GM12874 (cell line): ENCODE data around the gene PIK3R1.

Experiments
- CTCF ChIP-seq: IDR thresholded peaks from 2 replicates; pipeline ENCODE4 v1.5.1; 2011; ENCODE audit warnings: low read depth, mild to moderate bottlenecking, control low read depth, low read length, moderate library complexity; ENCODE audit not compliant: insufficient read depth

The PIK3R1 gene

GRCh38 chr5:68194386-68194785, 21.2 kb upstream of the PIK3R1 start:
- no peak for TF ChIP-seq CTCF

GRCh38 chr5:68195137-68195536, 20.4 kb upstream of the PIK3R1 start:
- no peak for TF ChIP-seq CTCF

GRCh38 chr5:68196876-68197275, 18.7 kb upstream of the PIK3R1 start:
- no peak for TF ChIP-seq CTCF

- TF ChIP-seq CTCF = no peak
Observed at GRCh38 chr5:68200288-68200687, 15.3 kb upstream of the PIK3R1 start.

- TF ChIP-seq CTCF = no peak
Observed at GRCh38 chr5:68214482-68215207, 911 bp upstream of the PIK3R1 start.

GRCh38 chr5:68215898-68216244, 315 bp downstream of the PIK3R1 start:
- TF ChIP-seq CTCF = no peak

- TF ChIP-seq CTCF = no peak
Observed at GRCh38 chr5:68216245-68217046, 890 bp downstream of the PIK3R1 start.
